ENCODE data around the gene EPN2. TPM values are rescaled to one million over a fixed set of nuclear protein-coding genes. Genes with fewer than 3 reads are reported as not detected.

EPN2 gene
- polyA plus RNA-seq, 1 donor (not counting 4 experiments of a cell fraction or from before 2014, with no cell fraction given), result 30.2 TPM

DNA sequence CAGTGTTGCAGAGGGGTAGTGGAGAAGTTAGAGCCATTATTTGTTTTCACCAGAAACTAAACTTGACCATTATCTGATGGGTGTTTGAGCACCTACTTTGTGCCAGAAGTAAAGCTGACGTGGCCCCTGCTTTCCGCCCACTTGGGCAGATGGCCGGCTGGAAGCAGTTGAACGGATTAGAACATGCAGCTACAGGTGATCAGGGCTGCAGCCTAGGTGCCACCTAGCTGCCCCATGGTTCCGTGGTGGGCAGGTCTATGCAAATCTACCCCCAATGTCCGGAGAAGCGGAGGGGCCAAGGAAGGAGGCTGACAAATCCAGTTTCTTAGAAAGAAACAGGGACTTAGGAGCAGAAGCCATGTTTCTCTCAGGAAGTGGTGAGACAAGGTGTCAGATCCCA, 62.7 kb downstream of the EPN2 start:
- peaks cover 3% of the 10 kb centered on the region for H4K20me1 ChIP-seq (ENCODE audit: control insufficient read depth, extremely low read depth, insufficient read depth, low read length)
- no peak overlapping the region for H3K4me3 ChIP-seq (ENCODE audit: control insufficient read depth in 2 of 3, extremely low read depth in 1 of 3, insufficient read depth in 2 of 3, low read depth in 1 of 3, low read length in 3 of 3)
- FAIRE-seq (no peak), DNase-seq (ENCODE audit: low read depth, low spot score) (no peak)
- no peak overlapping the region for H3K9ac ChIP-seq (ENCODE audit: control insufficient read depth, extremely low read depth, insufficient read depth, low read length)
- peaks cover 4% of the 10 kb centered on the region for H3K79me2 ChIP-seq (ENCODE audit: control insufficient read depth, insufficient read depth, low read length)
- no peak overlapping the region for H2AFZ ChIP-seq (ENCODE audit: control insufficient read depth, low read length)
- H3K27me3 ChIP-seq (ENCODE audit: control insufficient read depth, extremely low read depth, insufficient read depth, low read length), result no peaks in the 10 kb centered on the region
- no peaks in the 10 kb centered on the region for H3K9me3 ChIP-seq (ENCODE audit: control insufficient read depth, low read depth, low read length)
- peaks cover 7% of the 10 kb centered on the region for H3K9me1 ChIP-seq (ENCODE audit: control insufficient read depth, extremely low read depth, insufficient read depth, low read length)
- no peak for TF ChIP-seq EZH2 (IDR thresholded peaks at IDR 0.05; ENCODE audit: low read length)
- TF ChIP-seq, protein P1, sequence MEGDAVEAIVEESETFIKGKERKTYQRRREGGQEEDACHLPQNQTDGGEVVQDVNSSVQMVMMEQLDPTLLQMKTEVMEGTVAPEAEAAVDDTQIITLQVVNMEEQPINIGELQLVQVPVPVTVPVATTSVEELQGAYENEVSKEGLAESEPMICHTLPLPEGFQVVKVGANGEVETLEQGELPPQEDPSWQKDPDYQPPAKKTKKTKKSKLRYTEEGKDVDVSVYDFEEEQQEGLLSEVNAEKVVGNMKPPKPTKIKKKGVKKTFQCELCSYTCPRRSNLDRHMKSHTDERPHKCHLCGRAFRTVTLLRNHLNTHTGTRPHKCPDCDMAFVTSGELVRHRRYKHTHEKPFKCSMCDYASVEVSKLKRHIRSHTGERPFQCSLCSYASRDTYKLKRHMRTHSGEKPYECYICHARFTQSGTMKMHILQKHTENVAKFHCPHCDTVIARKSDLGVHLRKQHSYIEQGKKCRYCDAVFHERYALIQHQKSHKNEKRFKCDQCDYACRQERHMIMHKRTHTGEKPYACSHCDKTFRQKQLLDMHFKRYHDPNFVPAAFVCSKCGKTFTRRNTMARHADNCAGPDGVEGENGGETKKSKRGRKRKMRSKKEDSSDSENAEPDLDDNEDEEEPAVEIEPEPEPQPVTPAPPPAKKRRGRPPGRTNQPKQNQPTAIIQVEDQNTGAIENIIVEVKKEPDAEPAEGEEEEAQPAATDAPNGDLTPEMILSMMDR (optimal IDR thresholded peaks at IDR 0.05 in 1 of 3, IDR thresholded peaks at IDR 0.05 in 1 of 3, conservative IDR thresholded peaks at IDR 0.05 in 1 of 3; ENCODE audit: extremely low read depth in 1 of 3, insufficient read depth in 2 of 3, low read length in 3 of 3), result no peak
- dilution Hi-C loops (cut with MboI; ENCODE audit: extremely low pct_ligation_motif_present, low sequenced_read_pairs), result no loop called here
- no peaks in the 10 kb centered on the region for H3K4me1 ChIP-seq (ENCODE audit: control insufficient read depth, extremely low read depth, insufficient read depth, low read length)
- peaks cover 6 to 13% of the 10 kb centered on the region in 2 experiments for H3K36me3 ChIP-seq (ENCODE audit: control insufficient read depth in 2 of 2, extremely low read depth in 1 of 2, insufficient read depth in 2 of 2, low read length in 2 of 2)
- no peak overlapping the region for H3K4me2 ChIP-seq (ENCODE audit: control insufficient read depth, extremely low read depth, insufficient read depth, low read depth, low read length)
- H3K27ac ChIP-seq (ENCODE audit: control insufficient read depth, insufficient read depth, low read length), result no peak overlapping the region

GRCh38 chr17:19301274-19301951, 64.2 kb downstream of the EPN2 start:
- DNase-seq (ENCODE audit: low read depth, low spot score) (no peak), FAIRE-seq (no peak)
- peaks cover 6 to 19% of the 10 kb centered on the region in 2 experiments for H3K36me3 ChIP-seq (ENCODE audit: control insufficient read depth in 2 of 2, extremely low read depth in 1 of 2, insufficient read depth in 2 of 2, low read length in 2 of 2)
- H3K27ac ChIP-seq (ENCODE audit: control insufficient read depth, insufficient read depth, low read length), result no peak overlapping the region
- H3K79me2 ChIP-seq (ENCODE audit: control insufficient read depth, insufficient read depth, low read length), result peaks cover 4% of the 10 kb centered on the region
- no peak overlapping the region for H3K9ac ChIP-seq (ENCODE audit: control insufficient read depth, extremely low read depth, insufficient read depth, low read length)
- H3K9me3 ChIP-seq (ENCODE audit: control insufficient read depth, low read depth, low read length), result no peaks in the 10 kb centered on the region
- H3K4me3 ChIP-seq (ENCODE audit: control insufficient read depth in 2 of 3, extremely low read depth in 1 of 3, insufficient read depth in 2 of 3, low read depth in 1 of 3, low read length in 3 of 3), result no peak overlapping the region
- H3K9me1 ChIP-seq (ENCODE audit: control insufficient read depth, extremely low read depth, insufficient read depth, low read length), result peaks cover 7% of the 10 kb centered on the region
- no peaks in the 10 kb centered on the region for H3K27me3 ChIP-seq (ENCODE audit: control insufficient read depth, extremely low read depth, insufficient read depth, low read length)
- H3K4me2 ChIP-seq (ENCODE audit: control insufficient read depth, extremely low read depth, insufficient read depth, low read depth, low read length), result no peak overlapping the region
- H2AFZ ChIP-seq (ENCODE audit: control insufficient read depth, low read length), result no peak overlapping the region
- H4K20me1 ChIP-seq (ENCODE audit: control insufficient read depth, extremely low read depth, insufficient read depth, low read length), result peaks cover 3% of the 10 kb centered on the region
- TF ChIP-seq, protein P1 (optimal IDR thresholded peaks at IDR 0.05 in 1 of 3, IDR thresholded peaks at IDR 0.05 in 1 of 3, conservative IDR thresholded peaks at IDR 0.05 in 1 of 3; ENCODE audit: extremely low read depth in 1 of 3, insufficient read depth in 2 of 3, low read length in 3 of 3), result no peak
- no peak for TF ChIP-seq EZH2 (IDR thresholded peaks at IDR 0.05; ENCODE audit: low read length)
- H3K4me1 ChIP-seq (ENCODE audit: control insufficient read depth, extremely low read depth, insufficient read depth, low read length), result no peaks in the 10 kb centered on the region
- dilution Hi-C loops (cut with MboI; ENCODE audit: extremely low pct_ligation_motif_present, low sequenced_read_pairs), result no loop called here

All from keratinocyte (primary cell).